GM12891 (cell line): Measurements from ENCODE around the gene GYG1.

Source experiments
- PAX5 ChIP-seq: IDR thresholded peaks from 2 replicates; pipeline ENCODE4 v1.6.1; 2011; ENCODE audit warnings: low read length, moderate library complexity, mild to moderate bottlenecking; ENCODE audit not compliant: insufficient read depth, severe bottlenecking
- POLR2A ChIP-seq: IDR thresholded peaks from 2 replicates; pipeline ENCODE4 v1.6.1; 2011; ENCODE audit warnings: low read depth, low read length, control low read depth
- POLR2AphosphoS5 ChIP-seq: IDR thresholded peaks from 2 replicates; pipeline ENCODE4 v1.6.1; 2011; ENCODE audit warnings: low read depth, low read length, control low read depth
- POU2F2 ChIP-seq: IDR thresholded peaks from 2 replicates; pipeline ENCODE4 v1.6.1; 2011; ENCODE audit warnings: low read depth, mild to moderate bottlenecking, control low read depth, low read length, moderate library complexity
- SPI1 ChIP-seq: IDR thresholded peaks from 2 replicates; pipeline ENCODE4 v1.6.1; 2011; ENCODE audit warnings: low read depth, low read length, control low read depth
- TAF1 ChIP-seq: IDR thresholded peaks from 2 replicates; pipeline ENCODE4 v1.6.1; 2011; ENCODE audit warnings: low read depth, low read length, control low read depth

GRCh38 chr3:149004622-149005021 lies 13.3 kb downstream of the GYG1 start:
- TF ChIP-seq POLR2AphosphoS5 (no peak), POLR2A (no peak), TAF1 (no peak), POU2F2 (no peak), SPI1 (no peak), PAX5 (no peak)
